Loucy (cell line): ENCODE data around the gene TMEM135.

Source experiments
- H2AFZ ChIP-seq: fragments of 200-600 bp; sonication (generic); 2 replicates; pipeline ENCODE4 v1.6.0; 2016; ENCODE audit warnings: antibody characterized with exemption, mild to moderate bottlenecking, low read length, moderate library complexity
- H3F3A ChIP-seq: fragments of 200-600 bp; 2 replicates; pipeline ENCODE4 v1.6.0; 2016; ENCODE audit warnings: antibody characterized with exemption, low read depth, mild to moderate bottlenecking
- H3K27me3 ChIP-seq: fragments of 200-600 bp; sonication (generic); 2 replicates; pipeline ENCODE4 v1.6.1; 2014; ENCODE audit warnings: low read length, mild to moderate bottlenecking; ENCODE audit not compliant: insufficient read depth, poor library complexity, severe bottlenecking
- H3K36me3 ChIP-seq: fragments of 200-600 bp; sonication (generic); 2 replicates; pipeline ENCODE4 v1.6.1; 2016; ENCODE audit warnings: low read length; ENCODE audit not compliant: insufficient read depth
- H3K4me1 ChIP-seq: fragments of 200-600 bp; sonication (generic); 2 replicates; pipeline ENCODE4 v1.5.1; 2014; ENCODE audit warnings: low read length, mild to moderate bottlenecking; ENCODE audit not compliant: insufficient read depth, poor library complexity, severe bottlenecking
- H3K4me2 ChIP-seq: fragments of 200-600 bp; sonication (generic); 2 replicates; pipeline ENCODE4 v1.6.0; 2014; ENCODE audit warnings: antibody characterized with exemption, low read length, low read depth, mild to moderate bottlenecking; ENCODE audit not compliant: poor library complexity, severe bottlenecking
- H3K4me3 ChIP-seq: fragments of 200-600 bp; sonication (generic); 2 replicates; pipeline ENCODE4 v1.5.1; 2014; ENCODE audit warnings: low read length, mild to moderate bottlenecking, mixed read lengths; ENCODE audit not compliant: poor library complexity, severe bottlenecking
- H3K79me2 ChIP-seq: fragments of 200-600 bp; sonication (generic); 2 replicates; pipeline ENCODE4 v1.6.1; 2014; ENCODE audit warnings: low read length; ENCODE audit not compliant: insufficient read depth
- H3K9ac ChIP-seq: fragments of 200-600 bp; sonication (generic); 2 replicates; pipeline ENCODE4 v1.6.0; 2014; ENCODE audit warnings: mild to moderate bottlenecking, low read depth, low read length, moderate library complexity; ENCODE audit not compliant: poor library complexity, severe bottlenecking
- H3K9me2 ChIP-seq: fragments of 200-600 bp; sonication (generic); replicated peaks from 2 replicates; pipeline ENCODE4 v1.6.1; 2016; ENCODE audit warnings: low read depth, low read length, mixed read lengths
- H3K9me3 ChIP-seq: fragments of 200-600 bp; sonication (generic); 2 replicates; pipeline ENCODE4 v1.6.1; 2014; ENCODE audit warnings: mild to moderate bottlenecking, antibody characterized with exemption, low read length, low read depth; ENCODE audit not compliant: insufficient read depth
- H4K20me1 ChIP-seq: fragments of 200-600 bp; sonication (generic); 2 replicates; pipeline ENCODE4 v1.6.0; 2014; ENCODE audit warnings: antibody characterized with exemption, low read length, mild to moderate bottlenecking; ENCODE audit not compliant: insufficient read depth, poor library complexity, severe bottlenecking
- CTCF ChIP-seq: fragments of 200-600 bp; sonication (generic); conservative IDR thresholded peaks from 2 replicates; pipeline ENCODE4 v1.5.1; 2014; ENCODE audit warnings: mild to moderate bottlenecking, antibody characterized with exemption, low read length
- EZH2phosphoT487 ChIP-seq: fragments of 200-600 bp; IDR thresholded peaks from 2 replicates; pipeline ENCODE4 v1.6.1; 2018; ENCODE audit warnings: antibody characterized with exemption, mild to moderate bottlenecking, moderate library complexity, borderline replicate concordance

Gene TMEM135

GRCh38 chr11:87315229-87315628 is 277.5 kb downstream of the TMEM135 start:
- Histone ChIP-seq H3K9me3 (no peaks in the 10 kb centered on the region), H4K20me1 (no peaks in the 10 kb centered on the region), H2AFZ (no peak overlapping the region), H3K27me3 (no peaks in the 10 kb centered on the region), H3F3A (no peaks in the 10 kb centered on the region), H3K36me3 (no peaks in the 10 kb centered on the region), H3K79me2 (no peaks in the 10 kb centered on the region), H3K4me3 (no peak overlapping the region), H3K4me2 (no peak overlapping the region), H3K9me2 (no peaks in the 10 kb centered on the region), H3K9ac (no peak overlapping the region), H3K4me1 (no peaks in the 10 kb centered on the region)
- no peak for TF ChIP-seq CTCF
- no peak for TF ChIP-seq EZH2phosphoT487

GRCh38 chr11:87316491-87316890 is 278.8 kb downstream of the TMEM135 start:
- Histone ChIP-seq H3F3A (no peaks in the 10 kb centered on the region), H3K4me2 (no peak overlapping the region), H3K4me3 (no peak overlapping the region), H3K9me3 (no peaks in the 10 kb centered on the region), H3K9ac (no peak overlapping the region), H3K36me3 (no peaks in the 10 kb centered on the region), H3K79me2 (no peaks in the 10 kb centered on the region), H4K20me1 (no peaks in the 10 kb centered on the region), H2AFZ (no peak overlapping the region), H3K9me2 (no peaks in the 10 kb centered on the region), H3K4me1 (no peaks in the 10 kb centered on the region), H3K27me3 (no peaks in the 10 kb centered on the region)
- TF ChIP-seq CTCF (no peak), EZH2phosphoT487 (no peak)

- H3K36me3 ChIP-seq: no peaks in the 10 kb centered on the region
- H2AFZ ChIP-seq: no peak overlapping the region
- H3K4me1 ChIP-seq: no peaks in the 10 kb centered on the region
- no peak overlapping the region for H3K4me2 ChIP-seq
- H3K9me2 ChIP-seq: no peaks in the 10 kb centered on the region
- H4K20me1 ChIP-seq: no peaks in the 10 kb centered on the region
- no peaks in the 10 kb centered on the region for H3F3A ChIP-seq
- no peak for TF ChIP-seq EZH2phosphoT487
- TF ChIP-seq CTCF: no peak
- no peaks in the 10 kb centered on the region for H3K79me2 ChIP-seq
- no peaks in the 10 kb centered on the region for H3K27me3 ChIP-seq
- no peak overlapping the region for H3K9ac ChIP-seq
- no peaks in the 10 kb centered on the region for H3K9me3 ChIP-seq
- H3K4me3 ChIP-seq: no peak overlapping the region
Measured at GRCh38 chr11:87317441-87317840, 279.7 kb downstream of the TMEM135 start.
